ENCODE data around the gene SNPH. TPM values are rescaled to one million over a fixed set of nuclear protein-coding genes. Genes with fewer than 3 reads are reported as not detected.
A peak's percentile ranks its signal among the peaks of the same experiment; 100 is the strongest.

The SNPH gene
- total and polyA plus RNA-seq, 5 donors from 2014 or later: 0.97 to 7.5 (median 3.5) TPM

GRCh38 chr20:1310506-1311190 lies 44.6 kb downstream of the SNPH start:
- H3K27ac ChIP-seq (ENCODE audit: insufficient read depth, low read length, poor library complexity, severe bottlenecking): no peak overlapping the region
- ATAC-seq (ENCODE audit: low read depth in 2 of 2): no peak
- Mint-ChIP-seq H3K4me1 (peaks cover 0 to 14% (median 3%) of the 10 kb centered on the region in 4 donors), H3K4me3 (no peak overlapping the region), H3K9me3 (no peaks in the 10 kb centered on the region), H3K27me3 (no peaks in the 10 kb centered on the region), H3K27ac (no peak overlapping the region), H3K36me3 (no peaks in the 10 kb centered on the region)
- no peak overlapping the region for H3K4me3 ChIP-seq (ENCODE audit: low read depth, low read length)
- no peaks in the 10 kb centered on the region for H3K9me3 ChIP-seq (ENCODE audit: control insufficient read depth in 2 of 2, low read length in 2 of 2)
- no peaks in the 10 kb centered on the region for H3K36me3 ChIP-seq (ENCODE audit: control insufficient read depth, insufficient read depth, low read length)
- no peaks in the 10 kb centered on the region for H3K27me3 ChIP-seq (ENCODE audit: control insufficient read depth, insufficient read depth, low read length)
- H3K4me1 ChIP-seq (ENCODE audit: control insufficient read depth, insufficient read depth, low read length, poor library complexity, severe bottlenecking): peaks cover 6% of the 10 kb centered on the region
- DNase-seq: no peak

GRCh38 chr20:1312308-1312707 lies 46.2 kb downstream of the SNPH start:
- Mint-ChIP-seq H3K27me3 (no peaks in the 10 kb centered on the region), H3K36me3 (no peaks in the 10 kb centered on the region), H3K4me3 (no peak overlapping the region), H3K4me1 (peaks cover 0 to 18% (median 3%) of the 10 kb centered on the region in 4 donors), H3K27ac (no peak overlapping the region), H3K9me3 (no peaks in the 10 kb centered on the region)
- Histone ChIP-seq H3K27ac (ENCODE audit: insufficient read depth, low read length, poor library complexity, severe bottlenecking) (no peak overlapping the region), H3K36me3 (ENCODE audit: control insufficient read depth, insufficient read depth, low read length) (no peaks in the 10 kb centered on the region), H3K4me3 (ENCODE audit: low read depth, low read length) (no peak overlapping the region), H3K9me3 (ENCODE audit: control insufficient read depth in 2 of 2, low read length in 2 of 2) (no peaks in the 10 kb centered on the region), H3K4me1 (ENCODE audit: control insufficient read depth, insufficient read depth, low read length, poor library complexity, severe bottlenecking) (peaks cover 6% of the 10 kb centered on the region), H3K27me3 (ENCODE audit: control insufficient read depth, insufficient read depth, low read length) (no peaks in the 10 kb centered on the region)
- ATAC-seq (ENCODE audit: low read depth in 2 of 2) (no peak), DNase-seq (no peak)

GRCh38 chr20:1312904-1313235 lies 46.8 kb downstream of the SNPH start:
- H3K36me3 ChIP-seq (ENCODE audit: control insufficient read depth, insufficient read depth, low read length): no peaks in the 10 kb centered on the region
- peaks cover 6% of the 10 kb centered on the region for H3K4me1 ChIP-seq (ENCODE audit: control insufficient read depth, insufficient read depth, low read length, poor library complexity, severe bottlenecking)
- peak overlapping the region in 1 of 3 donors; percentile 32 for H3K27ac Mint-ChIP-seq
- H3K4me1 Mint-ChIP-seq: peaks cover 0 to 18% (median 3%) of the 10 kb centered on the region in 4 donors
- H3K4me3 ChIP-seq (ENCODE audit: low read depth, low read length): no peak overlapping the region
- no peaks in the 10 kb centered on the region for H3K9me3 ChIP-seq (ENCODE audit: control insufficient read depth in 2 of 2, low read length in 2 of 2)
- no peaks in the 10 kb centered on the region for H3K9me3 Mint-ChIP-seq
- no peak for DNase-seq
- ATAC-seq (ENCODE audit: low read depth in 2 of 2): no peak
- no peak overlapping the region for H3K27ac ChIP-seq (ENCODE audit: insufficient read depth, low read length, poor library complexity, severe bottlenecking)
- H3K27me3 Mint-ChIP-seq: no peaks in the 10 kb centered on the region
- H3K4me3 Mint-ChIP-seq: no peak overlapping the region
- H3K36me3 Mint-ChIP-seq: no peaks in the 10 kb centered on the region
- no peaks in the 10 kb centered on the region for H3K27me3 ChIP-seq (ENCODE audit: control insufficient read depth, insufficient read depth, low read length)

- ATAC-seq (ENCODE audit: low read depth in 2 of 2): peak; percentile 39 to 63
These were observed 47.3 kb downstream of the SNPH start for GRCh38 chr20:1313236-1313964.

GRCh38 chr20:1315804-1316203 lies 49.7 kb downstream of the SNPH start:
- Mint-ChIP-seq H3K27ac (no peak overlapping the region), H3K27me3 (no peaks in the 10 kb centered on the region), H3K4me3 (no peak overlapping the region), H3K4me1 (peaks cover 0 to 18% (median 3%) of the 10 kb centered on the region in 4 donors), H3K36me3 (no peaks in the 10 kb centered on the region), H3K9me3 (no peaks in the 10 kb centered on the region)
- no peak for ATAC-seq (ENCODE audit: low read depth in 2 of 2)
- Histone ChIP-seq H3K36me3 (ENCODE audit: control insufficient read depth, insufficient read depth, low read length) (no peaks in the 10 kb centered on the region), H3K9me3 (ENCODE audit: control insufficient read depth in 2 of 2, low read length in 2 of 2) (no peaks in the 10 kb centered on the region), H3K4me1 (ENCODE audit: control insufficient read depth, insufficient read depth, low read length, poor library complexity, severe bottlenecking) (peaks cover 6% of the 10 kb centered on the region), H3K27me3 (ENCODE audit: control insufficient read depth, insufficient read depth, low read length) (no peaks in the 10 kb centered on the region), H3K4me3 (ENCODE audit: low read depth, low read length) (no peak overlapping the region), H3K27ac (ENCODE audit: insufficient read depth, low read length, poor library complexity, severe bottlenecking) (no peak overlapping the region)
- DNase-seq: no peak

More at GRCh38 chr20:1313236-1313964, 47.3 kb downstream of the SNPH start:
- Histone ChIP-seq H3K9me3 (ENCODE audit: control insufficient read depth in 2 of 2, low read length in 2 of 2) (no peaks in the 10 kb centered on the region), H3K36me3 (ENCODE audit: control insufficient read depth, insufficient read depth, low read length) (no peaks in the 10 kb centered on the region), H3K27ac (ENCODE audit: insufficient read depth, low read length, poor library complexity, severe bottlenecking) (no peak overlapping the region), H3K4me3 (ENCODE audit: low read depth, low read length) (no peak overlapping the region), H3K27me3 (ENCODE audit: control insufficient read depth, insufficient read depth, low read length) (no peaks in the 10 kb centered on the region), H3K4me1 (ENCODE audit: control insufficient read depth, insufficient read depth, low read length, poor library complexity, severe bottlenecking) (peaks cover 6% of the 10 kb centered on the region)
- Mint-ChIP-seq H3K27me3 (no peaks in the 10 kb centered on the region), H3K27ac (no peak overlapping the region), H3K4me3 (peak overlapping the region in 1 of 4 donors; percentile 7), H3K36me3 (no peaks in the 10 kb centered on the region), H3K4me1 (peaks cover 0 to 18% (median 3%) of the 10 kb centered on the region in 4 donors), H3K9me3 (no peaks in the 10 kb centered on the region)
- DNase-seq: peak; percentile 49 to 64 (median 58)

- H3K36me3 ChIP-seq (ENCODE audit: control insufficient read depth, insufficient read depth, low read length): no peaks in the 10 kb centered on the region
- H3K4me3 ChIP-seq (ENCODE audit: low read depth, low read length): no peak overlapping the region
- Mint-ChIP-seq H3K27ac (peak overlapping the region in 1 of 3 donors; percentile 56), H3K27me3 (no peaks in the 10 kb centered on the region), H3K4me3 (no peak overlapping the region), H3K9me3 (peaks cover 0 to 2% (median 0%) of the 10 kb centered on the region in 7 donors), H3K36me3 (no peaks in the 10 kb centered on the region), H3K4me1 (peaks cover 0 to 11% (median 2%) of the 10 kb centered on the region in 4 donors)
- ATAC-seq (ENCODE audit: low read depth in 2 of 2): no peak
- no peaks in the 10 kb centered on the region for H3K9me3 ChIP-seq (ENCODE audit: control insufficient read depth in 2 of 2, low read length in 2 of 2)
- no peaks in the 10 kb centered on the region for H3K27me3 ChIP-seq (ENCODE audit: control insufficient read depth, insufficient read depth, low read length)
- DNase-seq: no peak
- no peak overlapping the region for H3K27ac ChIP-seq (ENCODE audit: insufficient read depth, low read length, poor library complexity, severe bottlenecking)
- peaks cover 6% of the 10 kb centered on the region for H3K4me1 ChIP-seq (ENCODE audit: control insufficient read depth, insufficient read depth, low read length, poor library complexity, severe bottlenecking)
These were observed 51.6 kb downstream of the SNPH start for GRCh38 chr20:1317545-1318255.

- H3K27me3 Mint-ChIP-seq: no peaks in the 10 kb centered on the region
- no peak overlapping the region for H3K4me3 ChIP-seq (ENCODE audit: low read depth, low read length)
- H3K4me1 Mint-ChIP-seq: peaks cover 0 to 4% (median under 1%) of the 10 kb centered on the region in 4 donors
- DNase-seq (no peak), ATAC-seq (ENCODE audit: low read depth in 2 of 2) (no peak)
- no peak overlapping the region for H3K4me3 Mint-ChIP-seq
- H3K27ac Mint-ChIP-seq: no peak overlapping the region
- H3K36me3 ChIP-seq (ENCODE audit: control insufficient read depth, insufficient read depth, low read length): no peaks in the 10 kb centered on the region
- no peaks in the 10 kb centered on the region for H3K27me3 ChIP-seq (ENCODE audit: control insufficient read depth, insufficient read depth, low read length)
- peaks cover 1% of the 10 kb centered on the region for H3K4me1 ChIP-seq (ENCODE audit: control insufficient read depth, insufficient read depth, low read length, poor library complexity, severe bottlenecking)
- H3K9me3 Mint-ChIP-seq: peaks cover 0 to 2% (median 0%) of the 10 kb centered on the region in 7 donors
- no peaks in the 10 kb centered on the region for H3K9me3 ChIP-seq (ENCODE audit: control insufficient read depth in 2 of 2, low read length in 2 of 2)
- H3K27ac ChIP-seq (ENCODE audit: insufficient read depth, low read length, poor library complexity, severe bottlenecking): no peak overlapping the region
- no peaks in the 10 kb centered on the region for H3K36me3 Mint-ChIP-seq
These were observed 53.0 kb downstream of the SNPH start for GRCh38 chr20:1319051-1319450.
